ENCODE results near the gene RNF182. TPM values are rescaled to one million over a fixed set of nuclear protein-coding genes. Genes with fewer than 3 reads are reported as not detected.

RNF182 gene
- polyA plus RNA-seq, 1 of the 3 experiments (the other 2 are of a cell fraction): 8.0 TPM

GRCh38 chr6:14022673-14023072 lies 97.9 kb downstream of the RNF182 start:
- no peak overlapping the region for H3K9ac ChIP-seq
- POLR2A ChIA-PET: no interaction called here

GRCh38 chr6:14023855-14024254 lies 99.1 kb downstream of the RNF182 start:
- Histone ChIP-seq H3K9me2 (no peaks in the 10 kb centered on the region), H4K20me1 (ENCODE audit: insufficient read depth) (no peaks in the 10 kb centered on the region), H3K27ac (ENCODE audit: low read depth in 2 of 2, low read length in 1 of 2) (no peak overlapping the region), H3F3A (replicated peaks; ENCODE audit: insufficient read depth) (no peaks in the 10 kb centered on the region), H3K9ac (no peak overlapping the region), H3K9me3 (no peaks in the 10 kb centered on the region), H3K79me2 (ENCODE audit: insufficient read depth) (no peaks in the 10 kb centered on the region), H3K4me3 (ENCODE audit: low read depth in 2 of 2, low read length in 1 of 2) (no peak overlapping the region), H2AFZ (ENCODE audit: low read depth) (no peak overlapping the region; the same call in 1 of the 2 replicates), H3K27me3 (ENCODE audit: insufficient read depth) (no peaks in the 10 kb centered on the region), H3K36me3 (replicated peaks in 1 of 2; ENCODE audit: control insufficient read depth in 1 of 2, insufficient read depth in 2 of 2, low read length in 1 of 2) (no peaks in the 10 kb centered on the region), H3K4me1 (ENCODE audit: control insufficient read depth in 1 of 2, insufficient read depth in 2 of 2, low read depth in 1 of 2, low read length in 1 of 2) (peaks cover 0 to 3% of the 10 kb centered on the region in 2 experiments; a peak in 3 of 4 replicates), H3K4me2 (no peak overlapping the region)
- 63% methylated on average over 3 of the region's 3 CpGs for WGBS (ENCODE audit: low lambda C conversion rate)
- POLR2A ChIA-PET: no interaction called here
- CTCF ChIA-PET: interaction anchor here (1.5 kb wide), 1 partner anchor 105 kb away, joined by 3 read pairs; no protein-coding TSS in a partner anchor
- DNase-seq: no peak
- TF ChIP-seq EP300 (IDR thresholded peaks at IDR 0.05; ENCODE audit: borderline replicate concordance in 1 of 2, low read depth in 1 of 2, low read length in 1 of 2): no peak
- TF ChIP-seq YY1 (IDR thresholded peaks at IDR 0.05; ENCODE audit: low read depth): no peak
- no peak for TF ChIP-seq FOXM1 (IDR thresholded peaks at IDR 0.05; ENCODE audit: low read depth)
- TF ChIP-seq REST (IDR thresholded peaks at IDR 0.05; ENCODE audit: low read depth, low read length): no peak
- no peak for TF ChIP-seq CHD2 (IDR thresholded peaks at IDR 0.05; ENCODE audit: low read length, partially characterized antibody)
- no peak for TF ChIP-seq ELF1 (IDR thresholded peaks at IDR 0.05)
- no peak for TF ChIP-seq SMC3 (IDR thresholded peaks at IDR 0.05; ENCODE audit: low read depth, low read length)
- no peak for TF ChIP-seq ZBTB33 (IDR thresholded peaks at IDR 0.05; ENCODE audit: borderline replicate concordance, low read depth)
- no peak for TF ChIP-seq PBX3 (IDR thresholded peaks at IDR 0.05)
- TF ChIP-seq USF2 (IDR thresholded peaks at IDR 0.05; ENCODE audit: borderline replicate concordance, low read depth, low read length): no peak

More at GRCh38 chr6:14022673-14023072, 97.9 kb downstream of the RNF182 start:
- DNase-seq: no peak
- no peak overlapping the region for H3K27ac ChIP-seq (ENCODE audit: low read depth in 2 of 2, low read length in 1 of 2)
- H3K4me1 ChIP-seq (ENCODE audit: control insufficient read depth in 1 of 2, insufficient read depth in 2 of 2, low read depth in 1 of 2, low read length in 1 of 2): peaks cover 0 to 3% of the 10 kb centered on the region in 2 experiments; a peak in 3 of 4 replicates
- H3K4me3 ChIP-seq (ENCODE audit: low read depth in 2 of 2, low read length in 1 of 2): no peak overlapping the region
- no peaks in the 10 kb centered on the region for H3K9me3 ChIP-seq
- 84% methylated on average over 5 of the region's 5 CpGs for WGBS (ENCODE audit: low lambda C conversion rate)
- CTCF ChIA-PET: no interaction called here
- H4K20me1 ChIP-seq (ENCODE audit: insufficient read depth): no peaks in the 10 kb centered on the region
- H2AFZ ChIP-seq (ENCODE audit: low read depth): no peak overlapping the region
- TF ChIP-seq POLR2AphosphoS5 (IDR thresholded peaks at IDR 0.05; ENCODE audit: low read depth, low read length) (no peak), TAF1 (IDR thresholded peaks at IDR 0.05; ENCODE audit: borderline replicate concordance, low read depth, low read length) (no peak), GATA2 (CRISPR knock-in tag; IDR thresholded peaks at IDR 0.05) (no peak), PBX3 (IDR thresholded peaks at IDR 0.05) (no peak), FOXJ3 (CRISPR knock-in tag; IDR thresholded peaks at IDR 0.05) (no peak), TCF12 (IDR thresholded peaks at IDR 0.05) (no peak), USF2 (IDR thresholded peaks at IDR 0.05; ENCODE audit: borderline replicate concordance, low read depth, low read length) (no peak), RXRA (IDR thresholded peaks at IDR 0.05; ENCODE audit: borderline replicate concordance, low read depth) (no peak), FOXM1 (IDR thresholded peaks at IDR 0.05; ENCODE audit: low read depth) (no peak), FOSL2 (IDR thresholded peaks at IDR 0.05; ENCODE audit: borderline replicate concordance, low read depth) (no peak)
- no peaks in the 10 kb centered on the region for H3K36me3 ChIP-seq (replicated peaks in 1 of 2; ENCODE audit: control insufficient read depth in 1 of 2, insufficient read depth in 2 of 2, low read length in 1 of 2)
- H3K4me2 ChIP-seq: no peak overlapping the region
- H3F3A ChIP-seq (replicated peaks; ENCODE audit: insufficient read depth): no peaks in the 10 kb centered on the region
- H3K79me2 ChIP-seq (ENCODE audit: insufficient read depth): no peaks in the 10 kb centered on the region
- H3K9me2 ChIP-seq: no peaks in the 10 kb centered on the region
- no peaks in the 10 kb centered on the region for H3K27me3 ChIP-seq (ENCODE audit: insufficient read depth)
